IPS-18c (cell line): ENCODE data around the gene ANKRD22.
"Not testable (repeated sequence)": the region's sequence is repeated elsewhere in the genome, so short reads cannot be mapped to it uniquely, and the experiment has no call there.

Experiments used
- H3K4me3 ChIP-seq: 2 replicates; pipeline ENCODE4 v1.7.0; 2013; ENCODE audit warnings: low read depth, mild to moderate bottlenecking, low read length, moderate library complexity; ENCODE audit not compliant: insufficient read depth
- H3K9me3 ChIP-seq: one replicate; pipeline ENCODE4 v1.6.1; 2013; ENCODE audit warnings: mild to moderate bottlenecking, low read length, moderate library complexity; ENCODE audit not compliant: control insufficient read depth, insufficient read depth

The ANKRD22 gene

DNA sequence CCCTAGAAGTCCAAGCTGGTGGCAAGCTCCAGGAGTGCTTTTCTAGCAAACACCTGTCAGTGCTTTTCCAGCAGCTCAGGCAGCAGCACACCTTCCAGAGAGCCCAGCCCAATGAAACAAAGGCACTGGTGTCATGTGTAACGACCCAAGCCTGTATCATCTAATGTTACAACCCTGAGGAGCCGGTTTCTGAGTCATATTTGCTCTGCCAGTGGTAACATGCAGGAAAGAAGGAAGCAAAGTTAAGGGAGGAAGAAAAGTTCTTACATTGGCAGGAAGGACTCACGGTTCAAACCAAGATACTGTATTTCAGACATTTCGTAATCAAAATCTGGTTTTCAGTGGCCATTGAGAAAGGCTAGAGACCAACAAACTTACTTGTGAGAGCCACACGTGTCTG, at the start of gene ANKRD22:
Gene ANKRD22, minus strand, starts transcription at position 139 of the 400 bp plus-strand sequence. CDS start 237 bp downstream, outside the sequence.
- Histone ChIP-seq H3K4me3 (no peak within 1 kb of the TSS), H3K9me3 (no peaks in the 10 kb centered on the region)

DNA sequence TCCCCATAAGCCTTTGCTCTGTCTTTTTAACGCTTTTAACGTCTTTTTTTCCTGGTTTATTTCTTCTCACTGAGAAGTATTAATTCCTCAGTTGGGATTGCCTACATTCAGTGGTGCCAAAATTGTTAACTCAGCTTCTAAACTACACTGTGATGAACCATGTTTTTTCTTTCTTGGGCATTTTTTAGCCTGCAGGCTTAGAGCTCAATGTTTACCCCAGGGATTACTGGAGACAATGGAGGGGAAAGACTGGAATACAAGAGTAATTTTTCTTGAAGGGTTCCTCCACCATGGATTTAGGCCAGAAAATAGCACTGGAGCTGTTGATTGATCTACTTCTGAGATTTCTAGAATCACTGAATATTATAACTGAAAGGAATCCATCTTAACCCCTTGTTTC, 48.2 kb upstream of the ANKRD22 start:
- Histone ChIP-seq H3K9me3 (no peaks in the 10 kb centered on the region), H3K4me3 (no peak overlapping the region)

DNA sequence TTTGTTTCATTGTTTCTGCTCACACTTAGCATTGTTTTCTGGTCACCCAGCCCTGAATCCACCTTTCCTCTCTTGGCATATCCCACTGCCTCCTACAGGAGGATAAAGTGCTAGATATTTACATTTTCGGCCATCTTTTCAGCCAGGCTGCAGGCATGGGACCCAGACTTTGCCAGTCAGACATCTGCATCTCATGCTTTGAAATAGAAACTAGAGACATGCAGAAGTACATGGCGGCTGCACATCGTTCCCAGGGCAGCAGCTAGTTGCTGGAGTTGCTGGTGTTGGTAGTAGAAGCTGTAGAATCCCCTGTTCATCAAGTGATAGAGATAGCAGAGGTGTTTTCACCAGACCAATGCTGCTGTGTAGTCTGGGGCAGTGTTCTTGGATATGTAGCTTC, 47.1 kb upstream of the ANKRD22 start:
- Histone ChIP-seq H3K4me3 (no peak overlapping the region), H3K9me3 (no peaks in the 10 kb centered on the region)

DNA sequence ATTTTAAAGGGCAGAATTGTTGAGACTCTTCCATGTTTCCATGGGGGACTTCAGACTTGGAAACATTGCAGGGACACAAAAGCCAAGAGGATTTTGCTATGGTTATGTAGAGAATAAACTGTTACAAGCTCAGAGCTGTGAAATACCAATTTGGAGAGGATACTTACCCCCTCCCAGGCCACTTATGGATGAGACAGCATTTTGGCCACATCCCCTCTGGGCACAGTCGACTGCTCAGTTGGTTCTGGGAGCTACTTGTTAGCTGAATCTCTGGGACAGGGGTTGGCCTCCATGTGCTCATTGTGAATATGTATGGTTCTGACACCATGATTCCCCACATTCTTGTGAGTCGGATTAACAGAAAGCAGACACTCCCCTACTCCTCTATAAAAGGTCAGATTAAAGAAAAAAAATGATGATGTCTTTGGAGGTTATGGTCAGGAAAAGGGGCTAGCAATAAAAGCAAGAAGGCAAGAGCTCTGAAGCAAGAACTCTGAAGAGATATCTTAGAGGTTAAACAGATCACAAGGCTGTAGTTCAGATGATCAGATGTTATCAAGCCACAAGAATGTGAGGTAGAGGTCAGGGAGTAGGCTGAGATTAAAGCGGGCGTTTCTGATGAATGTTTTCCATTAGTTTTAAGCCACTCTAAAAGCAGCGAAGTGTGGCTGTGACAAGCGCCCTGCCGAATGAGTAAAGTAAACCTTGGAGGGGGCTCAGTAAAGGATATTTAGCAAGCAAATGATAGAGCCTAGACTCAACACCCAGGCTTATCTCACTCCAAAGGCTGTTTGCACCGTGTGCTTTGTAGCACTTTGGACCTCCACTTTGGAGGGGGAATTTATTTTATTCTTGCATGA, 45.6 kb upstream of the ANKRD22 start:
- Histone ChIP-seq H3K4me3 (no peak overlapping the region), H3K9me3 (no peaks in the 10 kb centered on the region)

DNA sequence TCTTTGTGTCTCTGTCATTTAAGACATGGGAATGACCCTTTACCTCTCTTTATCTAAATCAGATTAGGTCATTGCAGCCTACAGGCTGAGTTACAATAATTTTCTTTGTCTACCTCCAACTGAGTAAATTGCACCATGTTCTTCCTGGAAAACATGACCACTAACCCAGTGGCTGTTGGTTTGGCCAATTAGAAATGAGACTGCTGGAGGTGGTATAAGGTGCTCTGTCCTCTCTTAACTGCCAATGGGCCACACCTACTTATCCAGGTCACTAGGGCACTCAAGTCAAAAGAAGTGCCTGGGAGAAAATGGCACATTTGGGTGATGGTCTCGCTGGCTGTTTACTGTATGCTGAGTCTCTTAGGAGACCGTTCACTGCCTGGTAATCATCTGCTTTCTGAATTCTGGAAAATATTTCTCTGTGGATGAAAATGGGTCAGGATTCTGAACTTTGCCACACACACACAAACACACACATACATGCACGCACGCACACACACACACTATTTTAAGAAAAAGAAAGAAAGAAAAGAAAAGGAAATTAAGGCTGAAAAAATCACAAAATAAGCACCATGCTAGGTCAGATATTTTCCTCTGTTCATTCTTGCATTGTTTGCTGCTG, 44.8 kb upstream of the ANKRD22 start:
- no peak overlapping the region for H3K4me3 ChIP-seq
- no peaks in the 10 kb centered on the region for H3K9me3 ChIP-seq

DNA sequence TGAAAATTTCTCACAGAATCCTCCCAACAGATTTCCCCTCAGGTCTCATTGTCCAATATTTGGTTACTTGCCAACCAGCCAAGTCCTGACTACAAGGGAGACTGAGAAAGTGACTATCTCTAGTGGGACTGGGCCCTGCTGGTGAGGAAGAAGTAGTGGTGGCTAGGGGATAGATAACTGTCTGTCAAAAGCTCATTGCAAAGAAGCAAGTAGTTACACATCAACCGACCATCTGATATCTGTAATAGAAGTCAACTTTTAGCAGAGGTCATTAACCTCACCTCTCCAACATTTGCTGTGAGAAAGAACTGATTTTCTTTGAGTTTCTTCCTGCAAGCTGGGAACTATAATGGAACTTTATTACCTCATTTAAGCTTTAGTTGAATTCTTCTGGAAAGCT, 43.6 kb upstream of the ANKRD22 start:
- H3K4me3 ChIP-seq = no peak overlapping the region

DNA sequence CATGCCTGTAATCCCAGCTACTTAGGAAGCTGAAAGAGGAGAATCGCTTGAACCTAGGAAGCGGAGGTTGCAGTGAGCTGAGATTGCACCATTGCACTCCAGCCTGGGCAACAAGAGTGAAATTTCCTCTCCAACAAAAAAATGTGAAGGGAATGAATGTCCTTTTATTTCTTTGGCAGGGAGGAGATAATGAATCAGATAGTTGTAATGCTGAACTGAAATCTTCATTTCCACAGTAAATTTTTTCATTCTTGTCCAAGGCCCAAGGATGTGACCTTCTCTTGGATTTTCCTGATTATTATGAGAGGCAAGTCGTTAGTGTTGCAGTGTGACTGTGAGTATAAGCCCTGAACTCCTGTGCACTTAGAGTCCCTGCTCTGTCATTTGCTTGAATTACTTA, 42.0 kb upstream of the ANKRD22 start:
- H3K4me3 ChIP-seq = no peak overlapping the region

More for the DNA sequence above, 43.6 kb upstream of the ANKRD22 start:
- no peaks in the 10 kb centered on the region for H3K9me3 ChIP-seq

DNA sequence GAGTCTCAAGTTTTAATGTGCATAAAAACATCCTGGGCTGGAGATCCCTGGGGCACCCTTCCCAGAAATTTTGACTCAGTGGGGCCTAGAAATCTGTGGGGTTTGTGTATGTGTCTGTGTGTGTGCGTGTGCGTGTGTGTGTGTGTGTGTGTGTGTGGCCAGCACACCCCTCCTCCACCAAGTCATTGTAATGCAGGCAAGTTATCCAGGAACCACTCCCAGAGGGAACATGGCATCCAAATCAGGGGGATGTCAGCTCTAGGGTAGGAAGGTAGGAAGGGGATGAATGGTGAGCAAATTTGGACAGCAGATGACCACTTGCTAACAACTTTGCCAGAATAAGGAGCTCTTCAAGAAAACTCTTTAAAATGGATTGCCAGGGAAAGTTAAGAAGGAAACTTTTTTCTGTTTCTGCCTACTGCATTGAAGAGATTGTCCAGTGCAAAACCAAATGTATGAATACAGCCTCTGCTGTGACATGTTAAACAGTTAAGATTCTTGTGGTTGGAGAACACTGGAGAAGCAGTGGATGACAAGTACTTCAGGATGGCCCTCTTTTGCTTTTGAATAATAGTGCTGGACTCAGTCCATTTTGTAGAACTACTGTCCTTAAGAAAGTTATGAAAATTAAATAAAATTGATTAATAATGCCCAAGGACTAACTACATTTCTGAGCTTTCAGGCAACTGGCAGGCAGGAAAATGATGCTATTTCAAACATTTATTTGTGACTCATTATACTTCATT, 40.8 kb upstream of the ANKRD22 start:
- Histone ChIP-seq H3K4me3 (no peak overlapping the region), H3K9me3 (no peaks in the 10 kb centered on the region)

More for the DNA sequence above, 42.0 kb upstream of the ANKRD22 start:
- no peaks in the 10 kb centered on the region for H3K9me3 ChIP-seq

DNA sequence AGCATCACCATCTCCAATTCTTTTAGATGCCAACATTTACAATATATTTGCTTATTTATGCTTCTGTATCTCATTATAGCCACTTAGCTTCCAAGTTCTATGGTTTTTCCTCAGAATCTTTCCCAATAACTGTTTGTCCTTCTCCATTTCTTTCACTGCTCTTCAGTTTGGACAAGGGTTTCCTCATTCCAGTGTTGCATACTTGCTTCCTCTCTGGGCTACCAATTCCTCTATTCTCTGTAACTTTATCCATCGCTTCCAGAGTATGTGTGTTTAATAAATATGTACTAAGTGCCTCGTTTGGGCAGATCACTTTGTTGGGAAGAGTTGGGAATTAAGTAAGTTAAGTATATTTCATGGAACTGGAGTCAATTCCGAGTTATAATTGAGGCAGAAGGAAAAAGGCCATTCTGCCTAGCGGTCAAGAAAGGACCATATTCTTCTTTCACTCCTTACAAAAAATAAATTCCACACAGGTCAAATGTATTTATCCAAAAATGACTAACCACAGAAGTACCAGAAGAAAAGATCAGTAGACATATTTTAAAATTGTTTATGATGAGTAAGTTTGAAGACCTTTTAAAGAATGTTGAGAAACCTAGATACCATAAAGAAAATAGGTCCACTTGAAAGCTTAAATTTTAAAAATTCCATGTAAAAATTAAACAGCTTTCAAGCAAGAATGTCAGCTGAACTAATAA, 39.2 kb upstream of the ANKRD22 start:
- Histone ChIP-seq H3K9me3 (no peaks in the 10 kb centered on the region), H3K4me3 (no peak overlapping the region)

DNA sequence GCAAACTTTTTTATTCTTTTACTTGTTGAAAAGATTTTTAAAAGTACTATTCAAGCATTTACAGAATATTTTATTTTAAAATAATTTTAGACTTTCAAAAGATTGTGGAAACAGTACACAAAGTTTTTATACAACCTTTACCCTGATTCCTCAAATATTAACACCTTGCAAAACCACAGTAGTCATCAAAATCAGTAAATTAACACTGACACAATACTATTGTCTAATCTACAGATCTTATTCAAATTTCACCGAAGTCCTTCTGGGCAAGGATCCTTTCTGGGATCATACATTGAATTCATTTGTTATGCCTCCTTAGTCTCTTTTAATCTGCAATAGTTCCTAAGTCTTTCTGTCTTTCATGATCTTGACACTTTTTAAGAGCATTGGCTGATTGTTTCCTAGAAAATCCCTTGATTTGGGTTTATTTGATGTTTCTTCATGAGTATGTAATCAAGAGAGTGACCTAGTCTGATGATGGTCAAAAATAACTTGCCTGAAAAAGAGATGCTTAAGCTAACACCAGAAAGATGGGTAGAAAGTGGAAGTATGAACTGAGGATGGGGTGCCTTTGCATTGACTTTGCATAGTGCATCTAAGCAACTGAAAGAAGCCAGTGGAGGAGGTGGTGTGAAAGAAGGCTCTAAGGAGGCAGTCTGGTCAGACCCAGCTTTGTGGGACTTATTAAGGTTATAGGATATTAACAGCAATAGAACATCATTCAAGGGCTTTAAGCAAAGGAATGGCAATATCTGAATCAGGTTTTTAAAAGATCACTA, 38.1 kb upstream of the ANKRD22 start:
- H3K4me3 ChIP-seq = no peak overlapping the region
- no peaks in the 10 kb centered on the region for H3K9me3 ChIP-seq

DNA sequence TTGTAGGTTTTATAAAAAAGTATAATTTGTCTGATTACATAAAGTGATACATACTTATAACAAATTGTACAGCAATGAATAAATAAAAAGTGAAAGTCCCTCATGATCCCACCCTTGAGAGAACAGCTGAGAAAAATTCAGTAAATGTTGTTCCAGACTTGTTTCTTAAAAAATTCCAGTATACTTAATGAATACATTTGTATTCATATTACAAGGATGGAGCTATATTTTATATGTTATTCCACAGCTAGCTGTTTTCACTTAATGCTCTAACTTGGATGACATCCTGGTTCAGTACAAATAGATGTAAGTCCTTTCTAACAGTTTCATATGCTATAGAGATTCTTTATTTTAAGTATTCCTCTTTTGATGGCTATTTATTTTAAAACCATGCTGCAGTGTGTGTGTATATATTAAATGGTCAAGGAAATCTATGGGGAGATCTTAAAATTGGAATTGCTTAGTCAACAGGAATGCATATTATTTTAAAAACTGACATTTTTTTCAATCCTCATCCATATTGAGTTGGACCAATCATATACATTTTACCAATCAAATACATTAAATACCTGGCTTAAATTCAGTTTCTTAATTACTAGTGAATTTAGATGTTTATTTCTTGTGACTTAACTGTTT, 37.3 kb upstream of the ANKRD22 start:
- Histone ChIP-seq H3K4me3 (no peak overlapping the region), H3K9me3 (no peaks in the 10 kb centered on the region)

DNA sequence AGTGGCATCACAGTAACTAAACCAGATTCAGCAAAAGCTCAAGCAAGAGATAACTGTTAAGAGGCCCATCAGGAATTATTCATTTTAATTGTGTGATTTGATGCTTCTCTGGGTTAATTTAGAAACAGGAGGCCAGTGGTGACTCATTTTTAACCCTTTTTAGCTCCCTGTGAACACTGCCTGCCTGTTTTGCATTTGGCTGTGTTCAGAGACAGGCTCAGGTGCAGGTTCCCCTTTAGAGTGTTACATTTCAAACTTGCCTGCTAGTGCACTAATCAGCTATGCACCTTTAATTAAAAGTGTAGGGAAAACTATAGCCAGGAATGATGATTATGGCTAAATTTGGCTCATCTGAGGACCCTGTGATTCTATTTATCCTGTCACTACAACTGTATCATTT, 34.9 kb upstream of the ANKRD22 start:
- Histone ChIP-seq H3K9me3 (no peaks in the 10 kb centered on the region), H3K4me3 (no peak overlapping the region)

DNA sequence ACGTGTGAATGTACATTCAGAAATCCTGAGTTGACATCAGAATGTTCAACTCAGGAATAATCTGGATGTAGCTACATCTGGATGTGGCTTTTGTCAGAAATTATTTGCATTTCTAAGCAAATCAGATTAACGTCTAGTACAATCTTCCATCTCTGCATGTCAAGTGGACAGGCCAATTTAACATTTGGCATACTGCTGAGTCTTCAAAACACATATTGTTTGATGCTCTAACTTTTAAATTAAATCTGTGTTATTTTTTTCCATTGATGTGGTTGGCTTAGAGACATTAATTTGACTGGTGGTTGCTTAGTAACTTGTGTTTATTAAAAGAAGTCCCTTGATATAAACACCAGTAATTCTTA, 31.8 kb upstream of the ANKRD22 start:
- H3K9me3 ChIP-seq = peaks cover 2% of the 10 kb centered on the region
- H3K4me3 ChIP-seq = no peak overlapping the region

DNA sequence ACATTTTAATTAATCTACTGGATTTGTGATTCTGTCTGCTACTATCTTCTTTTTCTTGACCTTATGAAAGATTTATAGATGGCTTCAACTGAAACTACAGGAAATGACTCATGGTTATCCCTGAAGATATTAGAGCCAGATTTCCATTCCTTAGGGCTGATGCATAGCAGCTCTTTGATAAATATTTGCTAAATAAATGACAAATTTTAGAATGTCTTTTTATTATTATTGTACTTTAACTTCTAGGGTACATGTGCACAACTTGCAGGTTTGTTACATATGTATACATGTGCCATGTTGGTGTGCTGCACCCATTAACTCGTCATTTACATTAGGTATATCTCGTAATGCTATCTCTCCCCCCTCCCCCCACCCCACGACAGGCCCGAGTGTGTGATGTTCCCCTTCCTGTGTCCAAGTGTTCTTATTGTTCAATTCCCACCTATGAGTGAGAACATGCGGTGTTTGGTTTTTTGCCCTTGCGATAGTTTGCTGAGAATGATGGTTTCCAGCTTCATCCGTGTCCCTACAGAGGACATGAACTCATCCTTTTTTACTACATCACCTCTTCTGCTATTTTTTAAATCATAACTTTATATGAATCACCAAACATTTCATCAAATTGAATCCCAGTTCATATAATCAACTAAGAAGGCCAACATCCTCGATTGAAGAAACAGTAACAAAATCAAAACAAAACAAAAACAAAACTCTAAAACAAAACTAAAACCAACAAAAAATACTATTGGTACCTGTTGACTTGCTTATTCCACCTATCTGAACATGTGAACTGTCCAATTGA, 31.2 kb upstream of the ANKRD22 start:
- not testable (repeated sequence) for H3K9me3 ChIP-seq, H3K4me3 ChIP-seq

DNA sequence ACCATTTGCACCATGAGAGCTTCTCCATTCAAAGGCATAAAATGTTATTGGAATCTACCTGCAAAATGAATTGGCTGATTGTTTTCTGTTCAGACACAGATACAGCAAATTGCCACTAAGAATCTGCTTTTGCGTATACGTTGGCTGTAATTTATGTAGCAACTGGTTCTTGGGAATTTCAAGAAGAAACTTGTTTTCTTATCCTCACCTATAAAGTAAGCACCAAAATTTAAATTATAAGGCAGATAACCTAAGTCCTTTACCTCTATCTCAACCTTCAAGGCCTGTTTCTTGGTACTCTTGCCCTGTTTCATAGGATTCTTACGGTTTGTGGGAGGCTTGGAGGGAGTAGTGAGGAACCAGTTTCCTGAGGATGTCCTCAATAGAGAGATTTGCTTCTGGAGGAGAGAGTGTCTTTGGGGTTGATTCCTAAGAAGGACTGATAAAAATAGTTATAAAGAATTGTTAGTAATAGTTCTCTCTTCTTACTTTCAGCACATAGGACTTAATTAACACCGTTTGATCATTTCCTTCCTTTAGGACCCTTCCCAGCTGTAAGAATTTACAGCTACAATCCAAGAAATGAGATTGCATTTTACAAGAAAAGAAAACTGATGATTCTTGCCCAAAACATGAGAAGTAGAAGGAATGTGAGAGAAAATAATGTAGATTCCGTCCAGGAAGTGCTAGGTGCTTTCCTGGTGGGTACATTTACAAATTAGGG, 30.4 kb upstream of the ANKRD22 start:
- H3K4me3 ChIP-seq = no peak overlapping the region

More for the DNA sequence above, 30.4 kb upstream of the ANKRD22 start:
- H3K9me3 ChIP-seq = peaks cover 2% of the 10 kb centered on the region
